ENCODE results near the gene PLXNA2. TPM values are rescaled to one million over a fixed set of nuclear protein-coding genes. Genes with fewer than 3 reads are reported as not detected.

PLXNA2 gene
- total RNA-seq, 2 experiments from 2014 or later, result 2.0 to 2.1 TPM

GRCh38 chr1:208009303-208009702 is 234.9 kb downstream of the PLXNA2 start:
- no peak overlapping the region for H3K4me3 Mint-ChIP-seq
- no peaks in the 10 kb centered on the region for H3K4me1 Mint-ChIP-seq
- DNase-seq (no peak), ATAC-seq (ENCODE audit: low read depth) (no peak)
- no peaks in the 10 kb centered on the region for H3K9me3 Mint-ChIP-seq
- H3K27me3 Mint-ChIP-seq, result peaks cover 5% of the 10 kb centered on the region
- no peaks in the 10 kb centered on the region for H3K36me3 Mint-ChIP-seq
- H3K27ac Mint-ChIP-seq, result no peak overlapping the region
- POLR2A ChIA-PET, result no interaction called here

GRCh38 chr1:208008534-208008933 is 235.7 kb downstream of the PLXNA2 start:
- DNase-seq (no peak), ATAC-seq (ENCODE audit: low read depth) (no peak)
- no peaks in the 10 kb centered on the region for H3K9me3 Mint-ChIP-seq
- H3K27ac Mint-ChIP-seq, result no peak overlapping the region
- no peaks in the 10 kb centered on the region for H3K36me3 Mint-ChIP-seq
- H3K4me1 Mint-ChIP-seq, result no peaks in the 10 kb centered on the region
- POLR2A ChIA-PET, result no interaction called here
- no peak overlapping the region for H3K4me3 Mint-ChIP-seq
- H3K27me3 Mint-ChIP-seq, result peaks cover 10% of the 10 kb centered on the region

GRCh38 chr1:208007938-208008342 is 236.2 kb downstream of the PLXNA2 start:
- Mint-ChIP-seq H3K27me3 (peaks cover 10% of the 10 kb centered on the region), H3K27ac (no peak overlapping the region), H3K4me3 (no peak overlapping the region), H3K4me1 (no peaks in the 10 kb centered on the region), H3K36me3 (no peaks in the 10 kb centered on the region), H3K9me3 (no peaks in the 10 kb centered on the region)
- POLR2A ChIA-PET, result no interaction called here
- no peak for ATAC-seq (ENCODE audit: low read depth)
- DNase-seq, result no peak

GRCh38 chr1:208007319-208007937 is 236.8 kb downstream of the PLXNA2 start:
- no peak for DNase-seq
- ATAC-seq (ENCODE audit: low read depth), result no peak
- Mint-ChIP-seq H3K9me3 (no peaks in the 10 kb centered on the region), H3K27ac (no peak overlapping the region), H3K27me3 (peaks cover 10% of the 10 kb centered on the region), H3K4me1 (no peaks in the 10 kb centered on the region), H3K36me3 (no peaks in the 10 kb centered on the region), H3K4me3 (no peak overlapping the region)
- POLR2A ChIA-PET, result no interaction called here

- H3K27ac Mint-ChIP-seq, result no peak overlapping the region
- H3K4me3 Mint-ChIP-seq, result no peak overlapping the region
- peaks cover 10% of the 10 kb centered on the region for H3K27me3 Mint-ChIP-seq
- no peak for DNase-seq
- ATAC-seq (ENCODE audit: low read depth), result no peak
- POLR2A ChIA-PET, result no interaction called here
- no peaks in the 10 kb centered on the region for H3K4me1 Mint-ChIP-seq
- no peaks in the 10 kb centered on the region for H3K9me3 Mint-ChIP-seq
- H3K36me3 Mint-ChIP-seq, result no peaks in the 10 kb centered on the region
Measured at GRCh38 chr1:208006258-208006920, 237.8 kb downstream of the PLXNA2 start.

- H3K27me3 Mint-ChIP-seq, result peaks cover 10% of the 10 kb centered on the region
Measured at GRCh38 chr1:208004851-208005250, 239.3 kb downstream of the PLXNA2 start.

GRCh38 chr1:208003241-208003640 is 240.9 kb downstream of the PLXNA2 start:
- peaks cover 5% of the 10 kb centered on the region for H3K27me3 Mint-ChIP-seq
- DNase-seq (no peak), ATAC-seq (ENCODE audit: low read depth) (no peak)
- no peaks in the 10 kb centered on the region for H3K9me3 Mint-ChIP-seq
- no peak overlapping the region for H3K27ac Mint-ChIP-seq
- H3K36me3 Mint-ChIP-seq, result no peaks in the 10 kb centered on the region
- POLR2A ChIA-PET, result interaction anchor here (1.2 kb wide), 1 partner anchor 118 kb away, joined by 3 read pairs; no protein-coding TSS in a partner anchor
- no peak overlapping the region for H3K4me3 Mint-ChIP-seq
- no peaks in the 10 kb centered on the region for H3K4me1 Mint-ChIP-seq

More at GRCh38 chr1:208004851-208005250, 239.3 kb downstream of the PLXNA2 start:
- Mint-ChIP-seq H3K36me3 (no peaks in the 10 kb centered on the region), H3K9me3 (no peaks in the 10 kb centered on the region), H3K27ac (no peak overlapping the region), H3K4me3 (no peak overlapping the region), H3K4me1 (no peaks in the 10 kb centered on the region)
- no peak for DNase-seq
- POLR2A ChIA-PET, result no interaction called here
- no peak for ATAC-seq (ENCODE audit: low read depth)

- Mint-ChIP-seq H3K9me3 (no peaks in the 10 kb centered on the region), H3K27ac (no peak overlapping the region), H3K27me3 (peaks cover 6% of the 10 kb centered on the region), H3K4me1 (no peaks in the 10 kb centered on the region), H3K36me3 (no peaks in the 10 kb centered on the region), H3K4me3 (no peak overlapping the region)
- no peak for ATAC-seq (ENCODE audit: low read depth)
- POLR2A ChIA-PET, result interaction anchor here (1.2 kb wide), 1 partner anchor 118 kb away, joined by 3 read pairs; no protein-coding TSS in a partner anchor
- no peak for DNase-seq
Measured at GRCh38 chr1:208002672-208003071, 241.5 kb downstream of the PLXNA2 start.

- Mint-ChIP-seq H3K27ac (no peak overlapping the region), H3K9me3 (no peaks in the 10 kb centered on the region), H3K4me1 (no peaks in the 10 kb centered on the region), H3K36me3 (no peaks in the 10 kb centered on the region), H3K4me3 (no peak overlapping the region), H3K27me3 (peaks cover 8% of the 10 kb centered on the region)
- no peak for DNase-seq
- no peak for ATAC-seq (ENCODE audit: low read depth)
- POLR2A ChIA-PET, result no interaction called here
Measured at GRCh38 chr1:208002078-208002477, 242.1 kb downstream of the PLXNA2 start.

GRCh38 chr1:208000504-208000903 is 243.7 kb downstream of the PLXNA2 start:
- Mint-ChIP-seq H3K9me3 (no peaks in the 10 kb centered on the region), H3K4me1 (no peaks in the 10 kb centered on the region), H3K27me3 (peaks cover 8% of the 10 kb centered on the region), H3K27ac (no peak overlapping the region), H3K36me3 (no peaks in the 10 kb centered on the region), H3K4me3 (no peak overlapping the region)
- DNase-seq (no peak), ATAC-seq (ENCODE audit: low read depth) (no peak)
- POLR2A ChIA-PET, result no interaction called here

GRCh38 chr1:207999972-208000371 is 244.2 kb downstream of the PLXNA2 start:
- POLR2A ChIA-PET, result no interaction called here
- DNase-seq (no peak), ATAC-seq (ENCODE audit: low read depth) (no peak)
- Mint-ChIP-seq H3K36me3 (no peaks in the 10 kb centered on the region), H3K4me1 (no peaks in the 10 kb centered on the region), H3K27me3 (peaks cover 12% of the 10 kb centered on the region), H3K9me3 (no peaks in the 10 kb centered on the region), H3K4me3 (no peak overlapping the region), H3K27ac (no peak overlapping the region)

- ATAC-seq (ENCODE audit: low read depth) (no peak), DNase-seq (no peak)
Measured at GRCh38 chr1:207999274-207999915, 244.8 kb downstream of the PLXNA2 start.

GRCh38 chr1:207998691-207999090 is 245.5 kb downstream of the PLXNA2 start:
- ATAC-seq (ENCODE audit: low read depth), result no peak
- no peak for DNase-seq
- H3K4me1 Mint-ChIP-seq, result no peaks in the 10 kb centered on the region
- POLR2A ChIA-PET, result no interaction called here
- no peaks in the 10 kb centered on the region for H3K36me3 Mint-ChIP-seq
- H3K9me3 Mint-ChIP-seq, result no peaks in the 10 kb centered on the region
- peaks cover 14% of the 10 kb centered on the region for H3K27me3 Mint-ChIP-seq
- H3K4me3 Mint-ChIP-seq, result no peak overlapping the region
- H3K27ac Mint-ChIP-seq, result no peak overlapping the region

More at GRCh38 chr1:207999274-207999915, 244.8 kb downstream of the PLXNA2 start:
- H3K4me3 Mint-ChIP-seq, result no peak overlapping the region
- no peak overlapping the region for H3K27ac Mint-ChIP-seq
- no peaks in the 10 kb centered on the region for H3K4me1 Mint-ChIP-seq
- POLR2A ChIA-PET, result no interaction called here
- H3K36me3 Mint-ChIP-seq, result no peaks in the 10 kb centered on the region
- H3K27me3 Mint-ChIP-seq, result peaks cover 13% of the 10 kb centered on the region
- H3K9me3 Mint-ChIP-seq, result no peaks in the 10 kb centered on the region
